Measurements from ENCODE around the gene PRXL2A. TPM values are rescaled to one million over a fixed set of nuclear protein-coding genes. Genes with fewer than 3 reads are reported as not detected.
A peak's percentile ranks its signal among the peaks of the same experiment; 100 is the strongest.

Gene PRXL2A
- polyA plus RNA-seq, 3 donors, result 0.61 to 4.1 (median 3.4) TPM

DNA sequence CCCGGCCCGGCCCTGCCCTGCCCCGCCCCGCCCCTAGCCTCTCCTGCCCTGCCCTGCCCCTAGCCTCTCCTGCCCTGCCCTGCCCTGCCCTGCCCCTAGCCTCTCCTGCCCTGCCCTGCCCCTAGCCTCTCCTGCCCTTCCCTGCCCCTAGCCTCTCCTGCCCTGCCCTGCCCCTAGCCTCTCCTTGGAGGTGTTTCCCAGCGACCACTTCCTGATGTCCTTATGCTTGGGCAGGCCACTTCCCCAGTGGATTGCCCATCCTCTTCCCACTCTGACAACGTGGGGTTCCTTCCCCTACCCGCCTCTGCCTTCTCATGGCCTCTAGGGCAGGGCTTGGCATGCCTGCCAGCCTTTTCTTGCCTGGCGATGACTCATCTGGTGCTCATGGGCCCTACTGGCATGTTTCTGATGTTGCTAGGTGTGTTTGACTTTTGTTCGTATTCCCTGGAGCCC lies 21.2 kb downstream of the PRXL2A start:
- peak in 2 of 3 donors; percentile 59 to 67 for DNase-seq
- Histone ChIP-seq H3K36me3 (replicated peaks in 1 of 2; ENCODE audit: control insufficient read depth in 1 of 2, insufficient read depth in 2 of 2, low read length in 2 of 2) (no peaks in the 10 kb centered on the region), H3K4me3 (replicated peaks in 1 of 3; ENCODE audit: low read depth in 2 of 3, low read length in 3 of 3) (no peak overlapping the region), H3K9ac (ENCODE audit: insufficient read depth, low read length, poor library complexity, severe bottlenecking) (no peak overlapping the region), H3K4me2 (replicated peaks; ENCODE audit: extremely low read depth, low read length, poor library complexity, severe bottlenecking) (no peak overlapping the region), H2AFZ (ENCODE audit: insufficient read depth, low read depth, low read length, poor library complexity, severe bottlenecking) (no peak overlapping the region), H3K27ac (ENCODE audit: low read depth in 1 of 2, low read length in 2 of 2) (no peak overlapping the region), H3K9me3 (replicated peaks in 1 of 2; ENCODE audit: control insufficient read depth in 1 of 2, insufficient read depth in 1 of 2, low read length in 2 of 2) (no peaks in the 10 kb centered on the region), H3K4me1 (ENCODE audit: control insufficient read depth in 1 of 2, insufficient read depth in 2 of 2, low read length in 2 of 2) (peaks cover 3 to 5% of the 10 kb centered on the region in 2 donors), H3K79me2 (ENCODE audit: insufficient read depth, low read length) (no peaks in the 10 kb centered on the region), H4K20me1 (ENCODE audit: insufficient read depth, low read length) (no peaks in the 10 kb centered on the region), H3K27me3 (ENCODE audit: control insufficient read depth in 2 of 2, insufficient read depth in 2 of 2, low read length in 2 of 2) (no peaks in the 10 kb centered on the region)
- TF ChIP-seq, protein P1, sequence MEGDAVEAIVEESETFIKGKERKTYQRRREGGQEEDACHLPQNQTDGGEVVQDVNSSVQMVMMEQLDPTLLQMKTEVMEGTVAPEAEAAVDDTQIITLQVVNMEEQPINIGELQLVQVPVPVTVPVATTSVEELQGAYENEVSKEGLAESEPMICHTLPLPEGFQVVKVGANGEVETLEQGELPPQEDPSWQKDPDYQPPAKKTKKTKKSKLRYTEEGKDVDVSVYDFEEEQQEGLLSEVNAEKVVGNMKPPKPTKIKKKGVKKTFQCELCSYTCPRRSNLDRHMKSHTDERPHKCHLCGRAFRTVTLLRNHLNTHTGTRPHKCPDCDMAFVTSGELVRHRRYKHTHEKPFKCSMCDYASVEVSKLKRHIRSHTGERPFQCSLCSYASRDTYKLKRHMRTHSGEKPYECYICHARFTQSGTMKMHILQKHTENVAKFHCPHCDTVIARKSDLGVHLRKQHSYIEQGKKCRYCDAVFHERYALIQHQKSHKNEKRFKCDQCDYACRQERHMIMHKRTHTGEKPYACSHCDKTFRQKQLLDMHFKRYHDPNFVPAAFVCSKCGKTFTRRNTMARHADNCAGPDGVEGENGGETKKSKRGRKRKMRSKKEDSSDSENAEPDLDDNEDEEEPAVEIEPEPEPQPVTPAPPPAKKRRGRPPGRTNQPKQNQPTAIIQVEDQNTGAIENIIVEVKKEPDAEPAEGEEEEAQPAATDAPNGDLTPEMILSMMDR (IDR thresholded peaks at IDR 0.05), result no peak
- WGBS (ENCODE audit: insufficient coverage), result 80% methylated on average over 7 of the region's 9 CpGs
- Mint-ChIP-seq H3K9me3 (no peaks in the 10 kb centered on the region), H3K27me3 (ENCODE audit: low read depth in 3 of 3) (peaks cover 1 to 3% (median 2%) of the 10 kb centered on the region in 3 donors), H3K4me1 (peaks cover 4% of the 10 kb centered on the region), H3K36me3 (peaks cover 0 to 6% of the 10 kb centered on the region in 2 donors), H3K27ac (peak overlapping the region in 4 of 7 donors; percentile 18 to 78 (median 51)), H3K4me3 (no peak overlapping the region)
- intact Hi-C loops (cut with micrococcal nuclease), result no loop called here

DNA sequence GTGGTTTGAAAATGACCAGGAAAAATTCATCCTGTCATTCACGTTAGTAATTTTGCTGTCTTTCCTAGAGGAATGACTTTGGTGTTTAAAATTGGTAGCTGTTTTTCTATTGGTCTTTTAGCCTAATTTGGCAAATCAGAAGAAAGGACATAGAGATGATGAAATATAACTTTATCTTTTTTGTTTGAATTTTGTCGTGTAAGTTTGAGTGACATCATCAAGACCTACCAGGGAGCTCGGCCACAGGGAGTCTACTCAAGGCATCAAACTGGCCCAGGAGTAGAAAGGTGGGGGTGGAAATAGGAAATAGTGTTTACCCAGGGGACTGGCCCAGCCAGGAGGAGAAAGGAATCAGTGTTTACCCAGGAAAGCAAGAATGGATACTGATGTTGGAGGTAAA lies 24.8 kb downstream of the PRXL2A start:
- Mint-ChIP-seq H3K27me3 (ENCODE audit: low read depth in 3 of 3) (peaks cover 0 to 2% (median 0%) of the 10 kb centered on the region in 3 donors), H3K27ac (peak overlapping the region in 1 of 7 donors; percentile 26)
- 100% methylated on average over 2 of the region's 3 CpGs for WGBS (ENCODE audit: insufficient coverage)

More for the DNA sequence above, 24.8 kb downstream of the PRXL2A start:
- Histone ChIP-seq H3K9me3 (replicated peaks in 1 of 2; ENCODE audit: control insufficient read depth in 1 of 2, insufficient read depth in 1 of 2, low read length in 2 of 2) (no peaks in the 10 kb centered on the region), H3K27ac (ENCODE audit: low read depth in 1 of 2, low read length in 2 of 2) (no peak overlapping the region), H3K36me3 (replicated peaks in 1 of 2; ENCODE audit: control insufficient read depth in 1 of 2, insufficient read depth in 2 of 2, low read length in 2 of 2) (no peaks in the 10 kb centered on the region), H3K4me2 (replicated peaks; ENCODE audit: extremely low read depth, low read length, poor library complexity, severe bottlenecking) (no peak overlapping the region), H3K4me1 (ENCODE audit: control insufficient read depth in 1 of 2, insufficient read depth in 2 of 2, low read length in 2 of 2) (peaks cover 3 to 5% of the 10 kb centered on the region in 2 donors), H2AFZ (ENCODE audit: insufficient read depth, low read depth, low read length, poor library complexity, severe bottlenecking) (no peak overlapping the region), H4K20me1 (ENCODE audit: insufficient read depth, low read length) (no peaks in the 10 kb centered on the region), H3K9ac (ENCODE audit: insufficient read depth, low read length, poor library complexity, severe bottlenecking) (no peak overlapping the region), H3K79me2 (ENCODE audit: insufficient read depth, low read length) (no peaks in the 10 kb centered on the region), H3K4me3 (replicated peaks in 1 of 3; ENCODE audit: low read depth in 2 of 3, low read length in 3 of 3) (no peak overlapping the region), H3K27me3 (ENCODE audit: control insufficient read depth in 2 of 2, insufficient read depth in 2 of 2, low read length in 2 of 2) (peaks cover 0 to 3% of the 10 kb centered on the region in 2 donors)
- no peak overlapping the region for H3K4me3 Mint-ChIP-seq
- no peak for DNase-seq
- intact Hi-C loops (cut with micrococcal nuclease), result no loop called here
- no peaks in the 10 kb centered on the region for H3K9me3 Mint-ChIP-seq
- TF ChIP-seq, protein P1 (IDR thresholded peaks at IDR 0.05), result no peak
- H3K4me1 Mint-ChIP-seq, result peaks cover 4% of the 10 kb centered on the region
- no peaks in the 10 kb centered on the region for H3K36me3 Mint-ChIP-seq
